ENCODE measurements around the gene CPEB2.

The CPEB2 gene

GRCh38 chr4:15012017-15012788 lies 9.9 kb downstream of the CPEB2 start:
- no peak for TF ChIP-seq EZH2phosphoT487 (conservative IDR thresholded peaks at IDR 0.05; ENCODE audit: low read length)
- TF ChIP-seq, protein P1, sequence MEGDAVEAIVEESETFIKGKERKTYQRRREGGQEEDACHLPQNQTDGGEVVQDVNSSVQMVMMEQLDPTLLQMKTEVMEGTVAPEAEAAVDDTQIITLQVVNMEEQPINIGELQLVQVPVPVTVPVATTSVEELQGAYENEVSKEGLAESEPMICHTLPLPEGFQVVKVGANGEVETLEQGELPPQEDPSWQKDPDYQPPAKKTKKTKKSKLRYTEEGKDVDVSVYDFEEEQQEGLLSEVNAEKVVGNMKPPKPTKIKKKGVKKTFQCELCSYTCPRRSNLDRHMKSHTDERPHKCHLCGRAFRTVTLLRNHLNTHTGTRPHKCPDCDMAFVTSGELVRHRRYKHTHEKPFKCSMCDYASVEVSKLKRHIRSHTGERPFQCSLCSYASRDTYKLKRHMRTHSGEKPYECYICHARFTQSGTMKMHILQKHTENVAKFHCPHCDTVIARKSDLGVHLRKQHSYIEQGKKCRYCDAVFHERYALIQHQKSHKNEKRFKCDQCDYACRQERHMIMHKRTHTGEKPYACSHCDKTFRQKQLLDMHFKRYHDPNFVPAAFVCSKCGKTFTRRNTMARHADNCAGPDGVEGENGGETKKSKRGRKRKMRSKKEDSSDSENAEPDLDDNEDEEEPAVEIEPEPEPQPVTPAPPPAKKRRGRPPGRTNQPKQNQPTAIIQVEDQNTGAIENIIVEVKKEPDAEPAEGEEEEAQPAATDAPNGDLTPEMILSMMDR (IDR thresholded peaks at IDR 0.05; ENCODE audit: insufficient read depth, low read length, poor library complexity, severe bottlenecking) = no peak
- Histone ChIP-seq H3K9me2 (replicated peaks; ENCODE audit: insufficient read depth, low read length) (no peaks in the 10 kb centered on the region), H3K4me2 (ENCODE audit: low read depth, low read length, poor library complexity, severe bottlenecking) (no peak overlapping the region), H3K4me3 (ENCODE audit: insufficient read depth, low read length, poor library complexity, severe bottlenecking) (no peak overlapping the region), H4K20me1 (ENCODE audit: low read depth, low read length) (no peaks in the 10 kb centered on the region), H3F3A (ENCODE audit: insufficient read depth) (no peaks in the 10 kb centered on the region; the same call in 1 of the 2 replicates), H3K27ac (ENCODE audit: low read depth, low read length) (no peak overlapping the region), H2AFZ (ENCODE audit: low read depth, low read length, severe bottlenecking) (no peak overlapping the region), H3K36me3 (ENCODE audit: low read length) (peaks cover 23% of the 10 kb centered on the region), H3K79me2 (ENCODE audit: insufficient read depth, low read length) (peaks cover 7% of the 10 kb centered on the region; the same call in 1 of the 2 replicates), H3K27me3 (ENCODE audit: low read length) (no peaks in the 10 kb centered on the region), H3K9me3 (ENCODE audit: insufficient read depth, low read length) (no peaks in the 10 kb centered on the region), H3K9ac (ENCODE audit: low read length) (no peak overlapping the region)

GRCh38 chr4:15013585-15013984 lies 11.3 kb downstream of the CPEB2 start:
- Histone ChIP-seq H3K36me3 (ENCODE audit: low read length) (peaks cover 26% of the 10 kb centered on the region), H3F3A (ENCODE audit: insufficient read depth) (no peaks in the 10 kb centered on the region), H3K9me2 (replicated peaks; ENCODE audit: insufficient read depth, low read length) (no peaks in the 10 kb centered on the region), H3K9me3 (ENCODE audit: insufficient read depth, low read length) (no peaks in the 10 kb centered on the region), H3K9ac (ENCODE audit: low read length) (no peak overlapping the region), H3K27ac (ENCODE audit: low read depth, low read length) (no peak overlapping the region), H3K79me2 (ENCODE audit: insufficient read depth, low read length) (peaks cover 4% of the 10 kb centered on the region; the same call in 1 of the 2 replicates), H3K4me3 (ENCODE audit: insufficient read depth, low read length, poor library complexity, severe bottlenecking) (no peak overlapping the region), H2AFZ (ENCODE audit: low read depth, low read length, severe bottlenecking) (no peak overlapping the region), H4K20me1 (ENCODE audit: low read depth, low read length) (no peaks in the 10 kb centered on the region), H3K27me3 (ENCODE audit: low read length) (no peaks in the 10 kb centered on the region), H3K4me2 (ENCODE audit: low read depth, low read length, poor library complexity, severe bottlenecking) (no peak overlapping the region)
- TF ChIP-seq EZH2phosphoT487 (conservative IDR thresholded peaks at IDR 0.05; ENCODE audit: low read length) = no peak
- TF ChIP-seq, protein P1 (IDR thresholded peaks at IDR 0.05; ENCODE audit: insufficient read depth, low read length, poor library complexity, severe bottlenecking) = no peak

DNA sequence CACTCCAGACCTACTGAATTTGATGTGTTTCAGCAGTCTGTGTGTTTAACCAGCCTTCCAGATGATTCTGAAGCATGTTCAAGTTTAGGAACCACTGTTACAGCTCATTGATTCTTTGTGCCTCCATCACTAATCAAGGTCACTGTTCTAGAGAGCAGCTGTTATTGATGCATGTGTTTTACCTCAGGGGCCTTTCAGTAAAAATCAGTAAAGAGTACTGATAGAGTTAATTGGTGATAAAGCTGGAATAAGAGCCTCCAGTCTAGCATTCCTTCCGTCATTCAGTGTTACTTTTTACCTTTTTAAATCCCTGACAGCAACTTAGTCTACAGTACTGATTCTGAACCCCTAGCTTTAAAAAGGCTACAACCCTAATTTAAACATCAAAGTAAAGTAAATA lies 12.9 kb downstream of the CPEB2 start:
- H2AFZ ChIP-seq (ENCODE audit: low read depth, low read length, severe bottlenecking) = no peak overlapping the region
- H3K79me2 ChIP-seq (ENCODE audit: insufficient read depth, low read length) = peaks cover 4% of the 10 kb centered on the region; the same call in 1 of the 2 replicates
- no peaks in the 10 kb centered on the region for H3K9me3 ChIP-seq (ENCODE audit: insufficient read depth, low read length)
- TF ChIP-seq EZH2phosphoT487 (conservative IDR thresholded peaks at IDR 0.05; ENCODE audit: low read length) = no peak
- TF ChIP-seq, protein P1 (IDR thresholded peaks at IDR 0.05; ENCODE audit: insufficient read depth, low read length, poor library complexity, severe bottlenecking) = no peak
- H3K9ac ChIP-seq (ENCODE audit: low read length) = no peak overlapping the region
- H3K27ac ChIP-seq (ENCODE audit: low read depth, low read length) = no peak overlapping the region
- H3K9me2 ChIP-seq (replicated peaks; ENCODE audit: insufficient read depth, low read length) = no peaks in the 10 kb centered on the region
- H3K4me2 ChIP-seq (ENCODE audit: low read depth, low read length, poor library complexity, severe bottlenecking) = no peak overlapping the region
- H3F3A ChIP-seq (ENCODE audit: insufficient read depth) = no peaks in the 10 kb centered on the region
- no peak overlapping the region for H3K4me3 ChIP-seq (ENCODE audit: insufficient read depth, low read length, poor library complexity, severe bottlenecking)
- H3K36me3 ChIP-seq (ENCODE audit: low read length) = peaks cover 30% of the 10 kb centered on the region
- no peaks in the 10 kb centered on the region for H3K27me3 ChIP-seq (ENCODE audit: low read length)
- H4K20me1 ChIP-seq (ENCODE audit: low read depth, low read length) = no peaks in the 10 kb centered on the region; the same call in 1 of the 2 replicates

All from SU-DHL-6 (cell line).